GM19025 (cell line): ENCODE results near the gene DGKI.

Source experiments
- ATAC-seq: cut with Tn5 transposase; IDR thresholded peaks from one replicate; pipeline ENCODE4 v1.9.1; 2021; ENCODE audit warnings: mild to moderate bottlenecking, low read depth, moderate library complexity; ENCODE audit not compliant: unreplicated experiment

The DGKI gene

DNA sequence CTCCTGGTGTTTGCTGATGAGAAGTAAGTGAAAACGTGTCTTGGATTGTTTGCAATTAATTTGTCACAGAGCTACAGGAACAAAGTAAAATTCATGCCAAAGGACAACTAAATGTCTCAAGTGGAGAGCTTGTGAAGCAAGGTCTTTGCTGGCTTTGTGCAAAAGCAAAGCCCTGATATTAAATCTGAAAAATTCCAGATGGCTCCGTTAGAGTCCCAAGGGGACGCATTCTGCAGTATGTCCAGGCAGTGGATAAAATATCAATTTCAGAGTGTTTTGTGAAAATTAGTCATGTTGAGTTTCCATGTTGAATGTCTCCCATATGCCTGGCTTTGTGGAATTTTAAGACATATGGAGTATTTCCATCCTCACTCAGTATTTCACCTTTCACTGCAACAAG, 400.7 kb downstream of the DGKI start:
- no peak for ATAC-seq

DNA sequence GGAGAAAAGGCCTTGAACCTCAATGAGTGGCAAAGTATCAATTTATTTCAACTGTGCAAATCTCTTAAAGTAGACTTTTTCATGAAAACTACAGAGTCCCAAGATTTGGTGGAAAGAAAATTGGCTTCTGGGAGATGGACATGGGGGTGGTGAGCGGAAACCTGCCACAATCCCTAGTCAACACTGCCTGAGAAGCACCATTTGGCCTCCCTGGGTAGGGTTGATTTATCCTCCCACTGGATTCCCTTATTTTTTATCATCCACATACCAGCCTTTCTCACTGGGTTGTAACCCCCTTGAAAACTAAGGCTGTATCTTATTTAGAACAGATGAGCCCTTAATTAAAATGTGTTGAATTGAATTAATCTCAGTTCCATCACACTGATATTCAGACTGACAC, 401.5 kb downstream of the DGKI start:
- no peak for ATAC-seq

DNA sequence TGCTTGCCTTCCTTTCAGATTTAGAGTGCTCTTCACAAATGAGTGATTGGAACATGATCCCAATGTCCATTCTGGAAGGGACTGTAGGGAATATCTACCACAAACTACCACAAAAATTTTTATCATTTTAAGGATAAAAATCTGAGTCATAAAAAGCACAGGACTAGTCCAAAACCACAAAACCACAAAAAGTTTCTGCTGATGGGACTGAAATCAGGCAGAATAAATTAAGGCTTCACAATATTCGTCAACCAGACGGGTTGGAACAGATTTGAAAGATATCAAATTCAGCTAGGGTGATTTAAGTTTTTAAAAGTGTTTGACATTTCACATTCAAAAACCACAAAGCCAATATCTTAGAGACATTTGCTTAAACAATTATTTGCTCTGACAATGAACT, 403.2 kb downstream of the DGKI start:
- ATAC-seq, result no peak

DNA sequence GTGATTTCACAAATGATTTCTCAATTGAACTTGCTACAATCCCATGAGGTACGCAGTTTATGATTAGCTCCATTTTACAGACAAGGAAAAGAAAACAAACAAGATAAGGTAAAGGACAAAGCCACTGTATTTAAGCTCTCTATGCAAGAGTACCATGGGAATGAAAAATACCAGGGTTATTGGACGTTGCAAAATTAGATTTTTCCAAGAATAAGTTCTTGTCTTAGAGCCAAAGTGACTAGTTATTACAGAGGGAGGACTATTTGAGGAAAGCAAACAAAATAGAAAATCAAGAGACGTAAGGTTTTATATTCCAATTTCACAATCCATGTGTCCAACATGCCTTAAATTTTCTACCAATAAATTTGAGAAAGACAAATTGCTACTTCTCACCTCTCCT, 405.3 kb downstream of the DGKI start:
- no peak for ATAC-seq

DNA sequence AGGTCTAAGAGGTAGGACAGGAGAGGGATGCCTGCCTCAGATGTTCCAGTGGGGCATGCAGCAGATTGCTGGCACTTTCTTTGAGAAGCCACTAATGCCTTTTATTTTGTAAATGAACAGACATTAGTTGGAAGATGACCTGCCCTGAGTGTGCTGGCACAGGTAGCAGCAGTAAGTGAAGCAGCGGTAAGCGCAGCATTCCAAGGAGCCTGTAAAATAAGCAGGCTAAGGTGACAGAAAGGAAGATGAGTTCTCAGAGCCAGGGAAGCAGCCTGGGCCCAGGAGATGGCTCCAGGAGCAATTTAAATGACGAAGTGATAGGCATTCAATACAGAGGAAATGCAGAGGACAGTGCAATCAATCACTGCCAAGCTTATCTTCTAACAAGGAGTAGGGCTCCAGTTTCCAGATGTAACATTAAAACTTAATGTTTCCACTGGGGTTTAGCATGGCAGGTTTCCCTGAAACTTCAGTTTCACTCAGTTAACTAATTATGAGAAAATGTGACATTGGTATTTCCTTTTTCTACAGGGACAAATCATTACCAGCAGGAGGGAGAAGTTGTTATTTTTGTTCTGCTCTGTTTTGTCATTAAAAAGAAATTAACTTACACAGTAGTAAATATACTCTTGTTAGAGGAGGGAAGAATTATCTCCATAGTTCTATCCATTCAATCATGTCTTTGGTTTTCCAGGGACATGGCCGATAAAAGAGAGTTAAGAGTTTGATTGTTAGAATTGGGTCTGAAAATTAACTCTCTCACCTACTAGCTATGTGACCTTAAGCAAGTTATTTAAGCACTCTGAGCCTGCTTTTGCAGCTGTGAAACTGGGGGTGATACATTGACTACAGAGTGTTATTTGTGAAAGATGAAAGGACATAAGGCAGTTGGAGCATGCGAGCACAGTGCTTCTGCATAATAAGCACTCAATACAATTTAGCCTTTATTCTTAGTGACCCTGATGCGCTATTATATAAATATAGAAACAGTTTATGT, 406.6 kb downstream of the DGKI start:
- no peak for ATAC-seq

DNA sequence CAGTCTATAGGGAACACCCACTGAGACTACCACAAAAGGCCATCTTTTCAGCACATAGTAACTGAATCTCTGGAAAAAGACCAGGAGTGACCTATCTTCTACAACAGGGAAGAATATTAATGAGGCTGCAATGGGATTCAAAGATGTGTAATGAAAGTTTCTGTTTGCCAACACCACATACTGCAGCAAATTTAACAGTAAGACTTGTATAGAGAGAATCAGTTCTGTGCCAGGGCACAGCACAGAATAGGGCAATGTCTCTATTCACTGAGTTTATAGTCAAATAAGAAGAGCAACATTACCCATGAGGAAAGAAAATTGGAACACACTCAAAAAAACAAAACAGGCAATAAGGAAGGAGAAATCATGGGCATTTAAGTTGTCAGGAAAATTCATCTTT, 411.8 kb downstream of the DGKI start:
- ATAC-seq, result no peak

DNA sequence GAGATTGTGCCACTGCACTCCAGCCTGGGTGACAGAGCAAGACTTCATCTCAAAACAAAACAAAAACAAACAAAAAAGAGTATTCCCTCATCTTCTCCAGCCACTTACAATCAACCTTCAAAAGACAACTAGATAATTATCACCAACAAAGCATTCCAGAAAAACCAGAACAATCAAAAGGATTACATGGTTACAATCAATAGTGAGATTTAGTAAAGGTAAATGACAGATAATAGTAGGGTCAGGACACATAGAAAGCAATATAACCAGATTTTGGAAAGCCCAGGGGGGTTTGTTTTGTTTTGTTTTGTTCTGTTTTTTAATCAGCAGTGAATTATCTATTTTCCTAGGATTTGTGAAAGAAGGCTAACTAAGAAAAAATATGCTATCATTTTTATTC, 412.2 kb downstream of the DGKI start:
- ATAC-seq, result no peak

DNA sequence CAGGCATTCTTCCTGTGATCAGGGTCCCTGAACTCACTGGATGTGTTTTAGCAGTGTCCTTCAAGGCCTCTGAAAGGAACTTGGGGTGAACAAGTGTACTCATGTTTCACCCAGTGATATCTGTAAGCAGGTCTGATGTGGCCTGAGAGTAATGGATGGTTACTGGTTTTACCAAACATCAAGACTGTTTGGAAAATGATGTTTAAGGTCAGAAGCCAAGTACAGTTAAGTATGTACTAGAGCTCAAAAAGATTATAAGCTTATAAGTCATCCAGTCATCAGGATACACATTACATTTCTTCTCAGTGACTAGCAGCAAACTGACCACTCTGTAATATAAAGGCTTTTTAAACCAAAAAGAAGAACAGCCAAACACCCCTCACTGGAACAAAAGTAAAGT, 423.5 kb downstream of the DGKI start:
- no peak for ATAC-seq

DNA sequence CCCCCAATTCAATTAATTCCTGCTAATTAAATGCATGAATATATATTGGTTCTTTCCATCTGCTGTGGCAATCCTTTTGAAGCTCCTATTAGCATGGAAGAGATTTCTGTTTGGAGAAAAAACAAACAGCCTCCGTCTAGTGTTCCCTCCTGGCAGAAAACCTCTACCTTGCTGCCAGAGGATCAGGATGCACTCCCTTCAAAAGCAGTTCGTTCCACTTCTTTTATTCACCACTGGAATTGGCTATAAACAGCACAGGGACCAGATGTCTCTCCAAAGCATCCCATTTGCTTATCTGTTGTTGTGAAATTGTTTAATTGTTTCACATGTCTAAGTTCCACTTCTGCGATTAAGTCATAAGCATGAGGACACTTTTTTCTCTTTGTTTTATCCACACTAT, 425.4 kb downstream of the DGKI start:
- no peak for ATAC-seq

DNA sequence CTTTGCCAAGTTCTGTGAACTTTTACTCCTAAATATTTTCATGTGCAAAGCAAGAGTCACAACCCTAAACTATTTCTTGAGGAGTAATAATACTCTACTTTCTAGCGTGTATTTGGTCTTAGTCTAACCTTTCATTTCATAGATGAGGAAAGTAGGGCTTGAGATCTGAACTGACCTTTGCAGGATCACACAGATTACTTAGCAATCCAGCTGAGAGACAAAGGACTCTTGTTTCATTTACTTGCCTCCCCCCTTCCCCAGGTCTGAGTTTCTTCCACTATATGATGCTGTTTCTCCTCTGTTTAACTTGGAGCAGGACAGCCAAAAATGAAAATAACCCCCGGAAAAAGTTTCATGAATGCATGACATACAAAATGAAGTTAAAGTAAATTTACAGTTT, 427.9 kb downstream of the DGKI start:
- no peak for ATAC-seq

DNA sequence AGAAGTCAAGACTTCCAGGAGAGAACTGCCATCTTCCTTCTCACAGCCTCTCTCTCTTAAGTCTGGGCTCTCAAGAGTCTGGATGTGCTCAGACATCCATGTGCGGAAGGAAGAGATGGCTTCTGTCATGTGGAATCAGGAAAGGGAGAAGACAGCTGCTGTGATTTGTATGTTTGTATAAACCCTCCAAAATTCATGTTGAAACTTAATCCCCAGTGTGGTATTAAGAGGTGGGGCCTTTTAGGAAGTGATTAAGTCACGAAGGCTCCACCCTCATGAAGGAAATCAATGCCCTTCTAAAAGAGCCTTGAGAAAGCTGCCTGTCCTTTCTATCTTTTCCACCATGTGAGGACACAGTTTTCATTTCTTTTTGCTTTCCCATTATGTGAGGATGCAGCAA, 429.3 kb downstream of the DGKI start:
- ATAC-seq, result no peak

DNA sequence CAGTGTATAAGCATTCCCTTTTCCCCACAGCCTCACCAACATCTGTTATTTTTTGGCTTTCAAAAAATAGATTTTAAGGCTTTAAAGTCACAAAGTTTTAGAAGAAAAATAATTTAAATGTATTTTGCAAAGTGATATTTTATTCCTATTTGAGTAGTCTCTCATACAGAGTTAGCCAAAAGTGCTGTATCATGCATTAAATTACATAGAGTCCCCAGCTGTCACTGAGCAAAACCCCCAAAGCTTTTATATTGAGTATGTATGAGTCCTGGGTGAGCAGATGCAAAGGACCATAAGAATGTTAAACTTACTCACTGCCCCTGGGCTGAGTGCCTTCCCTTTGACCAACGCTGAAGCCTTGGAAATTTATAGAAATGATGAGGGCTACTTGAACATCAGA, 432.9 kb downstream of the DGKI start:
- ATAC-seq, result no peak

DNA sequence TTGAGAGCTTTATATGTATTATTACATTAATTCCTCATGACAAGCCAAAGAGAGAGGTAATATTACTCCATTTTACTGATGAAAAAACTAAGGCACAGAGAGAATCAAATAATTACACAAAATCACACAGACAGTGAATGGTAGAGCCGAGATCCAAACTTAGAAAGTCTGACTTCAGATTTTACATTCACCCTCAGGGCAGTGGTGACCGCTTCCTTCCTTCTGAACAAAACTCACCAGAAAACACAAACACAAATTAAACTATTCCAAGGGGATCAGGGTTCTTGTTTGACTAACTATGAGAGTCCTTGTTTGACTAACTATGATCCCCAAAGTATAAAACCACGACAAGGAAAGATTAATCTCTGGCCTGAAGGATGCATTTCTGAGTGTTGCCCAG, 435.3 kb downstream of the DGKI start:
- ATAC-seq, result no peak

DNA sequence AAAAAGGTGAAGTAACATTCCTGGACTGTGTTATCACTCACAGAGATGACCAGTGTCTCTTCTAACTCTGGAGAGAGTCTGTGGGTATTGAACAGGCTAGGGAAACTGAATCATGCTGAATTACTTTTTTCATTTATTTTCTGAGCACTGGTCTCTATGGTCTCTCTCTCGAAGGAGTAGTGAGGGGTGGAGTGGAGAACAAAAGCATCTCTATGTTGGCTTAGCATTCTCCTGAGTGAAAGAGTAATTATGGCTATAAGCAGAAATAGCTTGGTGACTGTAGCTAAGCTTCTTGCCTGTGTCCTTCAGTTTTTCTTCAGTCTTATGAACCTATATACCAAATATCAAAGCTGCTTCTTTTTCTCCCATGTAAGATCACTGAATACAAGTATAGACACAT, 438.6 kb downstream of the DGKI start:
- ATAC-seq, result no peak

DNA sequence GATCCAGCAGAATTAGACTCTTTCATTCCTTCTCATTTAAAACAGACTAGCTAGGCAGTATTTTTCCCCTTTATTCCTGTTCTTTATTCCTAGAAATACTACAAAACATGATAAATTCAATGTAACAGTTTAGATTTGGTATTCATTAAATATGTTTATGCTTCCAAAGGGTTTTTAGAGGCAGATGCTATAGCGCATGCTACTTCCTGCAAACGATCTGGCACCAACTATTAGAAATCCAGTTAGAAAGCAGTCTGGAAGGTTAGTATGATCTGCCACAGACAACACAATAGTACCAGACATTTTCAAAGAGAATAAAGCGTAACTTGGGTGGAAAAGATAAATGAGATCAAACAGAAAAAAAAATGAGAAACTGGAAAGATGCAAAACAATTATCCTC, 439.7 kb downstream of the DGKI start:
- no peak for ATAC-seq

DNA sequence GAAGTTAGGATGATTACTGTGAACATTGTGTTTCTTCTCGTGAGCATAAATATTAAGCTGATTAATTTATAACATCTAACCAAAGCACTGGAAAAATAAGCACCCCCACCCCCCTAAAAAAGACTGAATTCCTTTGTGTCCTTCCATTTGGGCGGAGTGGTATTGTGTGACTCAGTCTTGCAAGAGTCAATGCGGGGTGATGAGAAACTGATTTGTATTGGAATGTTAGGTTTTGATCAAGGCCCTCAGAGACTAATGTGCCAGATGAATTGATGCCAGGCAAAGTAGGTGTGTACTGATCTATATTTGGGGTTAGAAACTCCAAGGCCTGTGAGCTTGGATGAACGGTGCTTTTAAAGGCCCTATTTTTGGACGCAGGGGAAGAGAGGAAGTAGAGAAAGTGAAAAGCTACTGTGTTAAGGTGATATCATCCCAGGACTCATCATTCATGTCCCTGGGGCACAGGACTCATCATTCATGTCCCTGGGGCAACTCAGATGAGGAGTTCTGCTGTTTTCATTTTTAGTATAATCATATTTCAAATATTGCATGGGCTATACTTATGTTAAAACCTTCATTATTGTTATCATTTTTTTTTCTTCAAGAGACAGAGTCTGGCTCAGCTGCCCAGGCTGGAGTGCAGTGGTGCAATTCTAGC, 442.0 kb downstream of the DGKI start:
- no peak for ATAC-seq

DNA sequence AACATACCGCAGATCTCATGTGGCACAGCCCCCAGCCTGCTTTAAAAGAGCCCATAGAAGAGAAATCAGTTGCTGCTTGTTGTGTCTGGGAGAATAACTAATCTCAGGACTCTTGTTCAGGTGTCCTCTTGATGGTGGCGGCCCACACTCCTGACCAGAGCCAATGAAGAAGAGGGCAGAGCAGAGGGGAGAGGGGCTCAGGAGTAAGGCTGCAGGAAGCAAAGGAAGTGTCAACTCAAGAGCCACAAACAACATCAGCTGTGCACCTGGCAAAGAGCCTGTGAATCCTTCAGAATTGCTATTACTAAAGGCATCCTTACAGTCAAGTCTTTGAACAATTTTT, 443.4 kb downstream of the DGKI start:
- ATAC-seq, result no peak

DNA sequence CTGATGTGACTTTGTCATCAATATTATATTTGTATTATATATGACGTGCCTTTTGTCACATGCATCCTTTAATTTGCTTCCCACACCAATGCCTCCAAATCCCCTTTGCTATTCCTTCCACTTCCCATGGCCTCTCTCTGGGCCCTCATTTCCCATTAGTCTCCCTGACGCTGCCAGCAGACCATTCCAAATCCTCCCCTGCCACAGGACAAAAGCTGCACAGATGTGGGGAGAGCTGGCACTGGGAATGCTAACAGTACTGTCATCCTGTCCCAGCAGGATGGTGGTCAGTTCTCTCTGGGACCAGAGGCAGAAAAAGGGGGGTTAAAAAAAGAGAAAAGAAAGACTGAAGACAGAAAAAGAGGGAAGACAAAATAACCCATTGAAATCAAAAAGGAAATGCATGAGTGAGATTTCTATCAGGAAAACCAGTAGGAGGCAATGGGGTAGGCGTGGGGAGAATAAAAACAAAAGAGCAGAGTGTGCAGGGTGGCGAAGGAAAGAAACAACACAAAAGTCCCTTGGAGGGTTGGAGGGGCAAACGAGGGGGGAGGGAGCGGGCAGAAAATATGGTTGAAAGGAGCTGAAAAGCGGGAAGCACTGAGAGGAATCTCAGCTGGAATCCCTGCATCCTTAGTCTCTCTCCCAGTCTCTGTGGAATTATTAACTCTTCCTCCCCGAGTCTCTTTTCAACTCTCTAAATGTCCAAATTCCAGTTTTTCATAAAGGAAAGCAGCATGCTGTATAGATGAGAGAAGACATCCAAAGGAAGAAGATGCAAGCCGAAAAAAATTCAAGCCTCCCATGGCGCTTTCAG, 444.0 kb downstream of the DGKI start:
- no peak for ATAC-seq

DNA sequence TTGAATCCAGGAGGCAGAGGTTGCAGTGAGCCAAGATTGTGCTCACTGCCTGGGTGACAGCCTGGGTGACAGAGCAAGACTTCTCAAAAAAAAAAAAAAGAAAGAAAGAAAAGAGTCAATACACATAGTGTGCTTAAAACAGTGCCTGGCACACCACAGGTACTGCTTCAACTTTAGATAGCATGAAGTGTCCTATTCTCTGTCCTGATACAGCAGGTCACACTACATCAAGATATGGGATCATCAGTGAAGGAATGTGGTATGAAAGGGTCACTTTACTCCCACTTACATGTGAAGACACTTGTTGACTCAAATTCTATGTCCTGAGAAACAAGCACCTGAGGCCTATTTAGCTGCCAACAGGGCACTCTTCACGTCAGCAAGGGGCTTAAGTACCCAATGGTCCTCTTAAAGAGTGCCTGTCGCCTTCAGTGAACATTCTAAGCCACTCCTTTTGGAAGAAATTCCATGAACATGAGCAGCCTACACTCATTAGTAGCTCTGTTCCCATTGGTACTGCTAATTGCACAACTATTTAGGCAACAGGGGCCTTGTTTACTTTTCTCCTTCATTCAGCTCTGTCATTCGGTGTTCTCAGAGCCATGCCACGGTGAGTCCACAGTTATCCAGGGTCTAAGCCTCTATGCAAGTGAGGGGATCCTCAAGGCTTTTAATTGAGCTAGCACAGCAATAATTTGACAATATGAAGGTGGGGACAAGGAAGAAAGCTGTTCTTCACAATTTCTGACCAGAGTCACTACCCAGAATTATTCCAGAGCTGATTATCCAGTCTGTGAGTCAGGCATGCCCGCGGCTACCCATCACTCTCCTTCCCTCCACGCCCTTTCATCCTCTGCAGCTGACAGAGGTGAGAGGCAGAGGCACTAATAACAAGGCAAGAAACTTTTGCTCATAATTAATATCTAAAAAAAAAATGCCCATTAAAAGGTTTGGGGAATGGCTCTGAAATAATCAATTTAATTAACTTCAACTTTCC, 446.6 kb downstream of the DGKI start:
- no peak for ATAC-seq

DNA sequence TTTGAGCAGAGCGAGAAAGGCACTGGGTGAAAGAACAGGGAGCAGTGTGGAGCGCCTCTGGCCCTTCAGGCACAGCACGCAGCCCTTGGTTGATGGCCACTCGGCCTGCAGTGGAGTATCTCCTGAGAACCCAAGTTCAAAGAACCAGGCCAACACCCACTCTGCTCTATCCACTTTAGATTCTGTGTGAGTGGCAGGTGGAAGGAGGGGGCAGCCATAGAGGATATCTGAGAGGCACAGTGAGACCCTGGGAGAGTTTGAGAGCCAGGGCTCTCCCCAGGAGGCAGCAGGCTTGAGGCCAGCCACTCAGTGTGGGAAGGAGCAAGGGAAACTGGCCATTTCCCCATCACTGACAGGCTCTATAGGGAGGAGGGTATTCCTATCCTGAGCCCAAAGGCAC, 450.7 kb downstream of the DGKI start:
- no peak for ATAC-seq
